T-cell (primary cell): Measurements from ENCODE around the gene FIZ1. TPM values are rescaled to one million over a fixed set of nuclear protein-coding genes. Genes with fewer than 3 reads are reported as not detected.

Experiments
- ATAC-seq, 4 experiments: fragments of 200-7000 bp in 3 of 4; fragments of 150-1000 bp in 1 of 4; cut with Tn5 transposase; replicated peaks in 1 of 4; 1 replicate in 3 of 4; 2 replicates in 1 of 4; pipeline ENCODE4 v1.10.0; 2021; ENCODE audit warnings: moderate library complexity in 3 of 4, mild to moderate bottlenecking in 2 of 4, moderate number of reproducible peaks in 1 of 4
- CTCF ChIA-PET, 2 donors: fragments of 300-600 bp; sonication (Branson Sonifier 250); formaldehyde crosslinking; loops; one replicate each; lab custom pipeline; 2022; ENCODE audit warnings: antibody characterized with exemption in 2 of 2; lab: Charles Lee
- POLR2A ChIA-PET, 2 donors: fragments of 300-600 bp; sonication (Branson Sonifier 250); formaldehyde crosslinking; loops; one replicate each; lab custom pipeline; 2022; ENCODE audit warnings: antibody characterized with exemption in 2 of 2; lab: Charles Lee
- DNase-seq, 35 experiments: peaks; one replicate each; pipeline versions ENCODE4 v3.0.0 to v3.0.0-alpha.2; 2013 to 2023
- H3K27ac ChIP-seq: one replicate; pipeline ENCODE4 v1.5.1; 2013; ENCODE audit warnings: low read length
- H3K27me3 ChIP-seq, 2 experiments: replicated peaks in 1 of 2; 1 replicate in 1 of 2; 2 replicates in 1 of 2; pipeline versions ENCODE4 v1.6.1 to v1.7.0; 2013; ENCODE audit warnings: low read length in 1 of 2, mixed read lengths in 1 of 2; ENCODE audit not compliant: control insufficient read depth in 2 of 2, insufficient read depth in 2 of 2; ENCODE audit errors: extremely low read depth in 1 of 2
- H3K36me3 ChIP-seq, 2 donors: 1 replicate in 1 of 2; 2 replicates in 1 of 2; pipeline versions ENCODE4 v1.6.1 to v1.7.0; 2013; ENCODE audit warnings: low read length in 1 of 2; ENCODE audit not compliant: control insufficient read depth in 2 of 2, insufficient read depth in 1 of 2; ENCODE audit errors: extremely low read depth in 1 of 2
- H3K4me1 ChIP-seq, 2 experiments: 1 replicate in 1 of 2; 2 replicates in 1 of 2; pipeline versions ENCODE4 v1.6.1 to v1.7.0; 2013; ENCODE audit warnings: low read length in 2 of 2, mixed read lengths in 1 of 2; ENCODE audit not compliant: insufficient read depth in 2 of 2, control insufficient read depth in 1 of 2; ENCODE audit errors: extremely low read depth in 1 of 2
- H3K4me3 ChIP-seq, 2 donors: 1 replicate in 1 of 2; 2 replicates in 1 of 2; pipeline versions ENCODE4 v1.5.1 to v1.7.0; 2013; ENCODE audit warnings: mild to moderate bottlenecking in 2 of 2, low read length in 1 of 2, moderate library complexity in 1 of 2; ENCODE audit not compliant: control insufficient read depth in 1 of 2; ENCODE audit errors: extremely low read depth in 1 of 2
- H3K9me3 ChIP-seq: 2 replicates; pipeline ENCODE4 v1.7.0; 2013
- H3K27ac Mint-ChIP-seq, 2 donors: one replicate each; pipeline ENCODE4 v1.8.0; 2020 to 2021; ENCODE audit warnings: mild to moderate bottlenecking in 2 of 2, mixed read lengths in 2 of 2
- H3K27me3 Mint-ChIP-seq, 2 donors: one replicate each; pipeline ENCODE4 v1.8.0; 2021 to 2022; ENCODE audit warnings: mixed read lengths in 2 of 2
- H3K36me3 Mint-ChIP-seq: one replicate; pipeline ENCODE4 v1.8.0; 2021; ENCODE audit warnings: mixed read lengths
- H3K4me1 Mint-ChIP-seq, 3 donors: one replicate each; pipeline ENCODE4 v1.8.0; 2020 to 2022; ENCODE audit warnings: mixed read lengths in 3 of 3, mild to moderate bottlenecking in 1 of 3
- H3K4me3 Mint-ChIP-seq, 3 donors: one replicate each; pipeline ENCODE4 v1.8.0; 2020 to 2022; ENCODE audit warnings: mild to moderate bottlenecking in 3 of 3, mixed read lengths in 3 of 3, moderate library complexity in 3 of 3
- H3K9me3 Mint-ChIP-seq, 3 donors: one replicate each; pipeline ENCODE4 v1.8.0; 2020 to 2022; ENCODE audit warnings: mixed read lengths in 3 of 3
- WGBS: methylation state at CpG from one replicate; pipeline ENCODE4 v1.1.5; 2013; ENCODE audit warnings: missing lambda C conversion rate; ENCODE audit not compliant: insufficient coverage; 5-methylcytosine and 5-hydroxymethylcytosine counted together
- total RNA-seq, 35 experiments: library from RNA in 6 of 35; stranded (reverse) in 6 of 35; fragments of 120-200 nt in 1 of 35; gene quantifications; one replicate each; pipeline versions ENCODE4 v1.2.1 to v1.2.4 and lab custom pipeline; 2013 to 2026

The FIZ1 gene
- total RNA-seq, 5 donors from 2014 or later (not counting 1 experiment from before 2014, with no cell fraction given), result 9.8 to 27.7 (median 19.0) TPM

DNA sequence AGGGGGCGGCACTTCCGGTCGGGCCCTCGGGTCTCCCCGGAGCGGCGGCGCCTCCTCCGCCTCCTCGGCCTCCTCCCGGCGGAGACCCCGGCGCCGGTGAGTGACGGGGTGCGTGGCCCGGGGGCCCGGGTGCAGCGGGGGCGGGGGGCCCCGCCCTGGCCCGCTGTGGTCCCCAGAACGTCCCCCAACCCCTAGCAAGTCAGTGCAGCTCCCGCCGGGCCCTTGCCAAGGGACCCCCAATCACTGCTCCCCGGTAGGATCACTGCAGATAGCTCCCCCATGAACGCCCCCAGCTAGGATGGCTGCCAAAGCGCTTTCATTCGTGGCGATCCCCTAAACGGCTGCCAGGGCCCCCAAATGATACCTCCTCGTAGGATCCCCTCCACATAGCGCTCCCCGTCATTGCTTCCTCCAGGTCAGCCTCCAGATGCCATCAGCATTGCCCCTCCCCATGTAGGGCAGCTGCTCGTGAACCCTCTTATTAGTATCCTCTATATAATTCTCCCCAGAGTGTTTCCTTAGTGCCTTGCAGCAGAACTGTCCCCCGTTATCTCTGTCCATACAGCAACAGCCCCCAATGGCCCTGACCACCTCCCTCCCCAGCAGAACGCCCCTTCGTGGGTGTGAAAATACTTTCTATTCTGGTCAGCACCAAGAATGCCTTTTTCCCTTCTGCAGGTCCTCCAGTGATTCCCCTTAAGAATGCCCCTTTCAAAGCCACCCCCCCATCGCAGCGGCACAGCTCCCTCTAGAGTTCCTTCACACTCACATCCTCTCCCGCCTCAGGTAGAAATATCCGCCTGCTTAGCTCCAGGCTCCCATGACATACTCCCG lies 6.5 kb upstream of the FIZ1 start, which contains the start of gene ZNF865:
TSS of gene ZNF865 (plus strand) at position 11 of the 834 bp plus-strand sequence. CDS start 7,972 bp downstream, outside the sequence.
- ChIA-PET POLR2A (interaction anchor here (0.5 to 0.8 kb wide), 3 partner anchors 18 to 60 kb away, joined by 3 to 4 read pairs (median 3); partner anchors contain the start of gene ZNF784 (in 1 of the 2)), CTCF (interaction anchor here (0.6 to 2.9 kb wide), 12 partner anchors 18 to 144 kb away, joined by 3 to 42 read pairs (median 4); partner anchors contain the start of genes ISOC2 (in 1 of the 2), U2AF2 (in 1 of the 2) and ZNF784 (in 1 of the 2))
- H3K36me3 ChIP-seq, result peaks cover 0 to 17% of the 10 kb centered on the region in 2 donors
- Mint-ChIP-seq H3K4me3 (peak within 1 kb of the TSS; percentile 86 to 90 (median 89)), H3K27me3 (no peaks in the 10 kb centered on the region), H3K36me3 (peaks cover 16% of the 10 kb centered on the region), H3K4me1 (peaks cover 61 to 77% (median 65%) of the 10 kb centered on the region in 3 donors), H3K27ac (peak within 1 kb of the TSS; percentile 91 to 93), H3K9me3 (no peaks in the 10 kb centered on the region)
- ATAC-seq, result peak; percentile 34 to 42 (median 36)
- H3K4me3 ChIP-seq, result peak within 1 kb of the TSS; percentile 84 to 91
- H3K4me1 ChIP-seq, result peaks cover 16 to 53% of the 10 kb centered on the region in 2 experiments
- no peaks in the 10 kb centered on the region for H3K9me3 ChIP-seq
- peak in 34 of 35 experiments; percentile 37 to 85 (median 58) for DNase-seq
- WGBS, result under 1% methylated on average over 34 of the region's 44 CpGs
- peak within 1 kb of the TSS; percentile 86 for H3K27ac ChIP-seq
- H3K27me3 ChIP-seq, result no peaks in the 10 kb centered on the region

DNA sequence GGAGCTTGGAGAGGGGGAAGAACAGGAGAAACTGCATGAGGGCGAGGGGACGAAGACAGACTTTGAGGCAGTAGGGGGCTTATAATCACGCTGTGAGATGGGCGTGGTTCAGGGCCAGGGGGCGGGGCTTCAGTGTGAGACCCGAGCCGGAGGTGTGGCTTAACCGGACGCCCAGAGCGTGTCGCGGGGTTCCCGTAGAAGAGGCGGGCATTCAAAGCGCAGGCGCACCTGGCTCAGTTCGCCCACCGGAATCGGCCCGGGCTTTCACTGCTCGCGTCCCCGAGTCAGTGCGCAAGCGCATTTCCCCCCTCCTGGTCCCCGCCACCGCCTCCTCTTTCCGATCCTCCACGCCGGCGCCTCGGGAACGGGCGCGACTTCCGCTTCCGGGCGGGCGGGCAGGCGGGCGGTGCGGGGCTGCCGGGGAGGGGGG lies 5.9 kb upstream of the FIZ1 start:
- DNase-seq (peak; percentile 90 to 99 (median 96)), ATAC-seq (peak; percentile 72 to 80 (median 77))
- peak overlapping the region; percentile 78 to 86 (median 83) for H3K4me3 Mint-ChIP-seq
- H3K27me3 Mint-ChIP-seq, result no peaks in the 10 kb centered on the region
- peak overlapping the region; percentile 51 to 84 for H3K4me3 ChIP-seq
- H3K4me1 ChIP-seq, result peaks cover 17 to 53% of the 10 kb centered on the region in 2 experiments
- H3K27me3 ChIP-seq, result no peaks in the 10 kb centered on the region
- peak overlapping the region; percentile 88 to 91 for H3K27ac Mint-ChIP-seq
- peaks cover 16% of the 10 kb centered on the region for H3K36me3 Mint-ChIP-seq
- peak overlapping the region; percentile 74 for H3K27ac ChIP-seq
- H3K9me3 ChIP-seq, result no peaks in the 10 kb centered on the region
- ChIA-PET CTCF (interaction anchor here in 1 of 2 donors (0.6 to 2.9 kb wide), 8 partner anchors 18 to 144 kb away, joined by 3 to 42 read pairs (median 4); partner anchors contain the start of genes ISOC2 and ZNF784), POLR2A (interaction anchor here (0.5 to 0.7 kb wide), 2 partner anchors 19 to 59 kb away, joined by 3 to 4 read pairs; partner anchors contain the start of gene ZNF784 (in 1 of the 2))
- no peaks in the 10 kb centered on the region for H3K9me3 Mint-ChIP-seq
- H3K4me1 Mint-ChIP-seq, result peaks cover 58 to 73% (median 61%) of the 10 kb centered on the region in 3 donors
- 0% methylated on average over 25 of the region's 43 CpGs for WGBS
- H3K36me3 ChIP-seq, result peaks cover 0 to 13% of the 10 kb centered on the region in 2 donors

DNA sequence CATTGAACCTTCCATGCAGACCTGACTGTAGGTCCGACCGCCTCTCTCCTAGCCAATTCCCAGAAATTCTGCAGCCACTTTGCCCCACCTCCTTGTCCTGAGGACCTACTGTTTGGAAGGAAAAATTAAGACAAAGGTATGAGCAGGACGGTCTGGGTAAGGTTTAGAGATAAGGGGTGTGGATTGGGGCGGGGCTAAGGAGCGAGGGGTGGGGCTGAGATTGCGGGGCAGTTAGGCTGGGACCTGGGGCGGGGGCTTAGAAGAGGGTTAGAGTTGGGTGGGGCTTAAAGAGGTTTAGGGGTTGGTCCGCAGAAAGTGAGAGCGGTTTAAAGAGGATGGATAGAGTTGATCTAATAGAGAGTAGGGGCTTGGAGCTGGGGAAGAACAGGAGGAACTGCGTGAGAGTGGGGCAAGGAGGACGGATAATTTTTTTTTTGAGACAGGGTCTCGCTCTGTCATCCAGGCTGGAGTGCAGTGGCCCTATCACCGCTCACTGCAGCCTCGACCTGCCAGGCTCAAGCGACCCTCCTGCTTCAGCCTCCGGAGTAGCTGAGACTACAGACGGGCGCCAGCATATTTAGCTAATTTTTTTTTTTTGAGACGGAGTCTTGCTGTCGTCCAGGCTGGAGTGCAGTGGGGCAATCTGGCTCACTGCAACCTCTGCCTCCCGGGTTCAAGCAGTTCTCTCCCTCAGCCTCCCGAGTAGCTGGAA lies 4.4 kb upstream of the FIZ1 start:
- POLR2A ChIA-PET, result interaction anchor here in 1 of 2 donors (0.7 kb wide), 1 partner anchor 349 kb away, joined by 3 read pairs; no protein-coding TSS in a partner anchor
- Histone ChIP-seq H3K27me3 (no peaks in the 10 kb centered on the region), H3K36me3 (peaks cover 0 to 2% of the 10 kb centered on the region in 2 donors), H3K9me3 (no peaks in the 10 kb centered on the region), H3K4me3 (no peak overlapping the region), H3K27ac (no peak overlapping the region), H3K4me1 (peaks cover 17 to 52% of the 10 kb centered on the region in 2 experiments)
- Mint-ChIP-seq H3K27ac (no peak overlapping the region), H3K9me3 (peaks cover 0 to under 1% (median 0%) of the 10 kb centered on the region in 3 donors), H3K4me1 (peaks cover 51 to 64% (median 51%) of the 10 kb centered on the region in 3 donors), H3K36me3 (peaks cover 9% of the 10 kb centered on the region), H3K27me3 (no peaks in the 10 kb centered on the region), H3K4me3 (peak overlapping the region; percentile 56 to 86 (median 78))
- DNase-seq (no peak), ATAC-seq (no peak)
- CTCF ChIA-PET, result no interaction called here
- WGBS, result 93% methylated on average over 18 of the region's 22 CpGs

- no peak for ATAC-seq
- Histone ChIP-seq H3K36me3 (no peaks in the 10 kb centered on the region), H3K4me3 (no peak overlapping the region), H3K4me1 (peaks cover 17 to 55% of the 10 kb centered on the region in 2 experiments), H3K9me3 (no peaks in the 10 kb centered on the region), H3K27ac (no peak overlapping the region), H3K27me3 (no peaks in the 10 kb centered on the region)
- peaks cover 49 to 64% (median 51%) of the 10 kb centered on the region in 3 donors for H3K4me1 Mint-ChIP-seq
- peaks cover 9% of the 10 kb centered on the region for H3K36me3 Mint-ChIP-seq
- DNase-seq, result no peak
- H3K9me3 Mint-ChIP-seq, result peaks cover 0 to 3% (median 0%) of the 10 kb centered on the region in 3 donors
- POLR2A ChIA-PET, result no interaction called here
- WGBS, result 96% methylated on average over 15 of the region's 21 CpGs
- H3K4me3 Mint-ChIP-seq, result peak overlapping the region in 2 of 3 donors; percentile 56 to 86
- no peak overlapping the region for H3K27ac Mint-ChIP-seq
- H3K27me3 Mint-ChIP-seq, result no peaks in the 10 kb centered on the region
- CTCF ChIA-PET, result no interaction called here
Observed at GRCh38 chr19:55603115-55603514, 3.8 kb upstream of the FIZ1 start.

DNA sequence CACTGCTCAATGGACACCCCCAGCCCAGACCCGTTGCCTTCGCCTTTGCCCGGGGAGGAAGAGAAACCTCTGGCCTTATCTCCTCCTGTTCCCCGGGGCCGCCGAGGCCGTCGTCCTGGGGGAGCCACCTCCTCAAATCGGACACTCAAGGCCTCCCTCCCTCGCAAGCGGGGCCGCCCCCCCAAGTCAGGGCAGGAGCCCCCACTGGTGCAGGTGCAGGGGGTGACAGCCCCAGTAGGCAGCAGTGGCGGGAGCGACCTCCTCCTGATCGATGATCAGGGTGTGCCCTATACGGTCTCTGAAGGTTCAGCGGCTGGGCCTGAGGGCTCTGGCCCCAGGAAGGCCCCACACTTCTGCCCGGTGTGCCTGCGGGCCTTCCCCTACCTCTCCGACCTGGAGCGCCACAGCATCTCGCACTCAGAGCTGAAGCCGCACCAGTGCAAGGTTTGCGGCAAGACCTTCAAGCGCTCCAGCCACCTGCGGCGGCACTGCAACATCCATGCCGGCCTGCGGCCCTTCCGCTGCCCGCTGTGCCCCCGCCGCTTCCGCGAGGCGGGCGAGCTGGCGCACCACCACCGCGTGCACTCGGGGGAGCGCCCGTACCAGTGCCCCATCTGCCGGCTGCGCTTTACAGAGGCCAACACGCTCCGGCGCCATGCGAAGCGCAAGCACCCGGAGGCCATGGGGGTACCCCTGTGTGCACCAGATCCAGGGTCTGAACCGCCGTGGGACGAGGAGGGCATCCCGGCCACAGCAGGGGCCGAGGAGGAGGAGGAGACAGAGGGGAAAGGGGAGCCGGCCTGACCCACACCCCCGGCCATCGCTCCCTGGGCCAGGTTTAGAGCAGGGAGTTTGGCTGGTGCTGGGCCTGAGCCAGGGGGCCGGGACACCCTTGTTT lies 3.0 kb upstream of the FIZ1 start:
- no peaks in the 10 kb centered on the region for H3K27me3 ChIP-seq
- H3K27ac ChIP-seq, result no peak overlapping the region
- H3K4me1 ChIP-seq, result peaks cover 17 to 53% of the 10 kb centered on the region in 2 experiments
- peaks cover 0 to 7% of the 10 kb centered on the region in 2 donors for H3K36me3 ChIP-seq
- Mint-ChIP-seq H3K4me1 (peaks cover 42 to 59% (median 44%) of the 10 kb centered on the region in 3 donors), H3K27ac (peak overlapping the region in 1 of 2 donors; percentile 84), H3K4me3 (peak overlapping the region in 1 of 3 donors; percentile 80), H3K27me3 (no peaks in the 10 kb centered on the region), H3K9me3 (peaks cover 0 to 3% (median 0%) of the 10 kb centered on the region in 3 donors), H3K36me3 (peaks cover 7% of the 10 kb centered on the region)
- POLR2A ChIA-PET, result interaction anchor here in 1 of 2 donors (0.7 kb wide), 1 partner anchor 125 kb away, joined by 3 read pairs; no protein-coding TSS in a partner anchor
- ATAC-seq, result no peak
- no peak for DNase-seq
- 98% methylated on average over 52 of the region's 60 CpGs for WGBS
- no peaks in the 10 kb centered on the region for H3K9me3 ChIP-seq
- CTCF ChIA-PET, result interaction anchor here in 1 of 2 donors (0.9 kb wide), 1 partner anchor 88 kb away, joined by 3 read pairs; no protein-coding TSS in a partner anchor
- no peak overlapping the region for H3K4me3 ChIP-seq
